ENCODE results near the gene TMEM135. TPM values are rescaled to one million over a fixed set of nuclear protein-coding genes. Genes with fewer than 3 reads are reported as not detected.
"Not testable (repeated sequence)": the region's sequence is repeated elsewhere in the genome, so short reads cannot be mapped to it uniquely, and the experiment has no call there.

TMEM135 gene
- total RNA-seq, 4 donors from 2014 or later, result 7.9 to 38.7 (median 18.9) TPM

DNA sequence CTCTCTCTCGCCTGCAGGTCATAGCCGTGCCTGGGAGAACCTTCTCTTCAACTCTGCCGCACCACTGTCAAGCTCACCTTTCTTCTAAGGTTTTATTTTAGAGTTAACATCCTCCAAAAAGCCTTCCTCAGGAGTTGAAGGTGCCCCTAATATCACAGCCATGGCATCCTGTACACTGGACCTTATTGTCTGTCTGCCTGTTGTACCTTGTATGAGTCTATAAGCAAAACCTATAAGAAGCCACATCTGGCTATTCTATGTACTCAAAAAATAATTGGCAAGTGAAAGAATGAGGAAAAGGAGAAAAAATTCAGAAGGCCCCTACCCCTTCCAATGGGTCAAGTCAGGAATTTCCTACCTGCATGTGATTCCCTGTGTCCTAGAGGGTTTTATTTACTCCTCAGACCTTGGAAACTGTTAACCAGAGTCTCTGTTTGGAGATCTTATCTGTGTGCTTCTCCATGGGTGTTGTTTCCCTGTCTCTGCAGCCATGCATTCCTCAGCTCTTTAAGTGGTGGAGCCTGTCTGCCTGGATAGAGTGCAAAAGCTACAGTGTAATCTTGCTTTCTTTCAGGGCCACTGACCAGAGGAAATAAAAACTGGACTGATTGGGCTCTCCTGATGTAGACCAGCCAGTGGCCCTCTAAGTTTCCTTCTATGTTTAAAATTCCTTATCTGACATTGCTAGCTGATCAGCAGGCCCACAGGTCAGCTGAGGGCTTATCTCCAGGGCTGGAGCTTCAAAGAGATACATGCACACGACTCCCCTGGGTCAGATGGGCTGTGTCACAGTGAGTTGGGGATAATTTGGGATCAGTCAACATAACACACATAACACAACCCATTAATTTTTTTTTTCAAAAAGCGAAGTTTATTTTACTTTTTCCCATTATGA, 37.6 kb upstream of the TMEM135 start:
- intact Hi-C loops (cut with DNase I; ENCODE audit: low total_unique reads) (no loop called here), in situ Hi-C loops (cut with MboI; ENCODE audit: low sequenced_read_pairs in 4 of 4) (no loop called here)
- no peak for TF ChIP-seq POLR2A (IDR thresholded peaks at IDR 0.05)
- TF ChIP-seq CTCF (IDR thresholded peaks at IDR 0.05 in 4 of 5, conservative IDR thresholded peaks at IDR 0.05 in 1 of 5), result no peak
- DNase-seq (no peak), ATAC-seq (no peak)
- H3K36me3 ChIP-seq, result no peaks in the 10 kb centered on the region
- H3K4me1 ChIP-seq, result no peaks in the 10 kb centered on the region
- H3K9me3 ChIP-seq, result no peaks in the 10 kb centered on the region
- no peaks in the 10 kb centered on the region for H3K27me3 ChIP-seq
- H3K27ac ChIP-seq, result no peak overlapping the region
- no peak overlapping the region for H3K4me3 ChIP-seq

DNA sequence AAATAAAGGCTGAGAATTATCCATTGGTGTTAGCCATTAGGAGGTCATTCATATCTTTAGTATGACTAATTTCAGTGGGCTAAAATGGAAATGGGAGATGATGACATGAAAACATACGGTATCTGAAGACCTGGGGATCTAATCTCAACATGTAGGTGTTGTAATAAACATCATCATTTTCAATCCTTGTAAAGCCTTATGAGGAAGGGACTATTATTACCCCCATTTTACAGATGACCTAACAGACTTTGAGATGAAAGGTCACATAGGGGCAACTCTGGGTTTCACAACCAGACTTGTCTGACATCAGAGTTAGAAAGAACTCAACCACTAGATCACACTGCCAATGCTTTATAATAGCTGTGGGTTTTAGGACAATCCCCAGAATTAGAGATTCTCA, 34.8 kb upstream of the TMEM135 start:
- Histone ChIP-seq H3K36me3 (no peaks in the 10 kb centered on the region), H3K4me1 (no peaks in the 10 kb centered on the region), H3K27me3 (no peaks in the 10 kb centered on the region), H3K9me3 (no peaks in the 10 kb centered on the region), H3K4me3 (no peak overlapping the region), H3K27ac (no peak overlapping the region)
- no peak for DNase-seq
- ATAC-seq, result no peak
- intact Hi-C loops (cut with DNase I; ENCODE audit: low total_unique reads) (no loop called here), in situ Hi-C loops (cut with MboI; ENCODE audit: low sequenced_read_pairs in 4 of 4) (no loop called here)
- TF ChIP-seq POLR2A (IDR thresholded peaks at IDR 0.05) (no peak), CTCF (IDR thresholded peaks at IDR 0.05 in 4 of 5, conservative IDR thresholded peaks at IDR 0.05 in 1 of 5) (no peak)

GRCh38 chr11:87004281-87004680, 33.5 kb upstream of the TMEM135 start:
- intact Hi-C loops (cut with DNase I; ENCODE audit: low total_unique reads); H3K27me3 ChIP-seq; H3K9me3 ChIP-seq; H3K4me3 ChIP-seq; in situ Hi-C loops (cut with MboI; ENCODE audit: low sequenced_read_pairs in 4 of 4); ATAC-seq; H3K4me1 ChIP-seq; DNase-seq; H3K27ac ChIP-seq; H3K36me3 ChIP-seq: not testable (repeated sequence)

- Histone ChIP-seq H3K36me3 (no peaks in the 10 kb centered on the region), H3K4me3 (no peak overlapping the region), H3K4me1 (no peaks in the 10 kb centered on the region), H3K27ac (no peak overlapping the region), H3K27me3 (no peaks in the 10 kb centered on the region), H3K9me3 (no peaks in the 10 kb centered on the region)
- DNase-seq (no peak), ATAC-seq (no peak)
- intact Hi-C loops (cut with DNase I; ENCODE audit: low total_unique reads), result no loop called here
- in situ Hi-C loops (cut with MboI; ENCODE audit: low sequenced_read_pairs in 4 of 4), result no loop called here
- TF ChIP-seq CTCF (IDR thresholded peaks at IDR 0.05 in 4 of 5, conservative IDR thresholded peaks at IDR 0.05 in 1 of 5), result no peak
- no peak for TF ChIP-seq POLR2A (IDR thresholded peaks at IDR 0.05)
Observed at GRCh38 chr11:87005569-87005921, 32.2 kb upstream of the TMEM135 start.

DNA sequence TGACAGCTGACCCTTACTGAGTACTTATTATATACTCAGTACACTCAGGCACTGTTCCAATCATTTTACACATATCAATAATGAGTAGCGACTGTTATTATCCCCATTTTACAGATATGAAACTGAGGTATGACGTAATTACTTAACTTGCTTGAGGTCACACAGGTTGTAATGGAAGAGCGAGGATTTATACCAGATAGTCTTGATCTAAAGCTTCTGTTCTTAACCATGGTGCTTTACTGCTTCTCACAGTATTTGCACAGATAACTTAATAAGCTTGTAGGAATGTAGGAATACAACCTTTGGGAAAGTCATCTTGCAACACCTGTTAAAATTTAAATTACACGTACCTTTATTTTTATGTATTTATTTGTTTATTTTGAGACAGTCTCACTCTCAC, 31.7 kb upstream of the TMEM135 start:
- Histone ChIP-seq H3K36me3 (no peaks in the 10 kb centered on the region), H3K4me1 (no peaks in the 10 kb centered on the region), H3K27ac (no peak overlapping the region), H3K27me3 (no peaks in the 10 kb centered on the region), H3K4me3 (no peak overlapping the region), H3K9me3 (no peaks in the 10 kb centered on the region)
- intact Hi-C loops (cut with DNase I; ENCODE audit: low total_unique reads) (no loop called here), in situ Hi-C loops (cut with MboI; ENCODE audit: low sequenced_read_pairs in 4 of 4) (no loop called here)
- TF ChIP-seq POLR2A (IDR thresholded peaks at IDR 0.05), result no peak
- no peak for TF ChIP-seq CTCF (IDR thresholded peaks at IDR 0.05 in 4 of 5, conservative IDR thresholded peaks at IDR 0.05 in 1 of 5)
- no peak for ATAC-seq
- no peak for DNase-seq

Measured in gastrocnemius medialis (tissue), 4 donors.